HG03196 (cell line): Measurements from ENCODE around the gene ROBO2.

Experiments used
- ATAC-seq: cut with Tn5 transposase; IDR thresholded peaks from one replicate; pipeline ENCODE4 v1.9.1; 2021; ENCODE audit not compliant: unreplicated experiment

ROBO2 gene

GRCh38 chr3:77466562-77467115, 426.7 kb downstream of the ROBO2 start:
- ATAC-seq: no peak

- no peak for ATAC-seq
Measured at GRCh38 chr3:77467702-77468625, 428.1 kb downstream of the ROBO2 start.

- no peak for ATAC-seq
Measured at GRCh38 chr3:77468626-77469020, 428.7 kb downstream of the ROBO2 start.

GRCh38 chr3:77475507-77475906, 435.6 kb downstream of the ROBO2 start:
- ATAC-seq: no peak

GRCh38 chr3:77479021-77479420, 439.1 kb downstream of the ROBO2 start:
- no peak for ATAC-seq

- no peak for ATAC-seq
Measured at GRCh38 chr3:77489216-77489615, 449.3 kb downstream of the ROBO2 start.

- ATAC-seq: no peak
Measured at GRCh38 chr3:77491961-77492360, 452.1 kb downstream of the ROBO2 start.

- ATAC-seq: no peak
Measured at GRCh38 chr3:77500721-77501120, 460.8 kb downstream of the ROBO2 start.

GRCh38 chr3:77506384-77506783, 466.5 kb downstream of the ROBO2 start:
- ATAC-seq: no peak

GRCh38 chr3:77513542-77513941, 473.6 kb downstream of the ROBO2 start:
- ATAC-seq: no peak

GRCh38 chr3:77514766-77515165, 474.9 kb downstream of the ROBO2 start:
- ATAC-seq: no peak

GRCh38 chr3:77524463-77524862, 484.6 kb downstream of the ROBO2 start:
- ATAC-seq: no peak

GRCh38 chr3:77524946-77525682, 485.2 kb downstream of the ROBO2 start:
- no peak for ATAC-seq

GRCh38 chr3:77526573-77527113, 486.7 kb downstream of the ROBO2 start:
- no peak for ATAC-seq

- ATAC-seq: no peak
Measured at GRCh38 chr3:77529522-77529921, 489.6 kb downstream of the ROBO2 start.

GRCh38 chr3:77530870-77531269, 491.0 kb downstream of the ROBO2 start:
- ATAC-seq: no peak

- no peak for ATAC-seq
Measured at GRCh38 chr3:77535116-77535515, 495.2 kb downstream of the ROBO2 start.

GRCh38 chr3:77536038-77536775, 496.3 kb downstream of the ROBO2 start:
- no peak for ATAC-seq

GRCh38 chr3:77539014-77539413, 499.1 kb downstream of the ROBO2 start:
- no peak for ATAC-seq

- no peak for ATAC-seq
Measured at GRCh38 chr3:77539677-77540076, 499.8 kb downstream of the ROBO2 start.
